HG03103 (cell line): ENCODE measurements around the gene TMEM121B.
A peak's percentile ranks its signal among the peaks of the same experiment; 100 is the strongest.

Source experiments
- ATAC-seq: cut with Tn5 transposase; IDR thresholded peaks from one replicate; pipeline ENCODE4 v1.9.1; 2021; ENCODE audit warnings: low read depth; ENCODE audit not compliant: unreplicated experiment

TMEM121B gene

DNA sequence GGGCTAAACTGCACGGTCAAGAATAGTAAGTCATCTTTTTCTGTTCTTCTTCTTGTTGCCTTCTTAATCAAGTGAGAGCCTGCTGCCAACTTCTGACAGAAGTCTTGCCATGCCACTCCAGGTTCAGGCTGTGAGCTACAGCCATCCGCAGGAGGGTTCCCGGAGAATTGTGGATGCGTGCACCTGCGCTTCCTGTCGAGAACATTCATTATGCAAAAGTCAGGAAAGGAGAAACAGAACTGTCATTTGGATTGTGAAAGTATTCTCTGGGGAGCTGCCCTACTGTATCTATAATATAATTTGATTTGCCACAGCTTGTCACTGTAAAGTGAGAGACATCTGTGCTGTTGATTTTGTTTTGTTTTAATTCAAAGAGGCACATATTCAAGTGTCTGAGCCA is 24.1 kb downstream of the TMEM121B start:
- ATAC-seq = no peak

DNA sequence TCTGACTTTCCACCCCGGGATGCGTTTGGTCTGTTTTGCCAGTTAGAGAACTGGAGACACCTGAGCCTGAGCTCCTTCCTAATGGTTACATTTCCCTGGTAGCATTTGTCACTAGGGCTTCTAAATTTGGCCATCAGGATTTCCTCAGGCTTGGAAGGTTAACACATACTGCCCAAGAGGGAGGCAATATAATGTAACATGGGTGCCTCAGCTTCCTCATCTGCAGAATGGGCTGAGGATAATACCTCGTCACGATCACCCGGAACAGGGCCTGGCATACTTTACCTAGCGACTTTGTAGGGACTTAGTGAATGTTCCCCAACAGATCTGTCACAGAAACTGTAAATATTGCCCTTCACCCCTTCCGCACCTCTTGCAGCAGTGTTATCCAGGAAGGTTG is 25.1 kb downstream of the TMEM121B start:
- ATAC-seq = no peak

DNA sequence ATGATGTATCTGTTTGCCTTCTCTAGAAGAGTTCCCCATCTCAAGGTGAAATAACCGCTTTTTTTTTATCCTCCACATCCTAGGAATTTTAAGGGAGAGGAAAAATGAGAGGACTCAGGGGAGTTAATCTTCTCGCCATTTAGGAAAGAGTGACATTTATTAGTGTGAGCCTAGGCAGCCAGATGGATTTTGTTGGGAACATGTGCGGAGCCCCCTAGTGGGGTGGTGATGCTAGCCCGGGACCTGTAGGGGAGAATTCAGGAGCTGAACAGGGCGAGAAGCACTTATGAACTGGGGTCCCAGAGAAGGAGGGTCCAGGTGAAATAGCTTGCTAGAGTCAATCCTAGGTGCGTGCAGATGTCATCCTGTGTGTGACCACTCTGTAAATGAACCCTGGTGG is 25.6 kb downstream of the TMEM121B start:
- no peak for ATAC-seq

DNA sequence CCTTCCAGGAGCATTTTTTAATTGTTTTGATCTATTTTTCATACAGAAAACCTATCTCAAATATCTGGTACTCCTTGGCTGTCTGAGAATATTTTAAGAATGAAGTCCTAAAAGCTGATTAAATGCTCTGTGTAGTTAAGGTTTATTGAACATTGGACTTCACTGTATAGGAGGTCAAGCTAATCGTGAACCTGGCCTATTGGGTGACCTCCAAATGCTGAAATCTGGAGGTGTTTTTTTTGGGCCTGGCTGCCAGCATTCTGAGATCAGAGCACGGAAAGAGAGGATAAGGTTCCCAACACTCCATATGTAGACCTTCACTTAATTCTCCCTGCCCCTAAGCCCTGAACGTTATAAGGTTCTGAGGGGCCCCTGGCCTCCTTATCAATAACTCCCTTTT is 28.1 kb downstream of the TMEM121B start:
- ATAC-seq = no peak

DNA sequence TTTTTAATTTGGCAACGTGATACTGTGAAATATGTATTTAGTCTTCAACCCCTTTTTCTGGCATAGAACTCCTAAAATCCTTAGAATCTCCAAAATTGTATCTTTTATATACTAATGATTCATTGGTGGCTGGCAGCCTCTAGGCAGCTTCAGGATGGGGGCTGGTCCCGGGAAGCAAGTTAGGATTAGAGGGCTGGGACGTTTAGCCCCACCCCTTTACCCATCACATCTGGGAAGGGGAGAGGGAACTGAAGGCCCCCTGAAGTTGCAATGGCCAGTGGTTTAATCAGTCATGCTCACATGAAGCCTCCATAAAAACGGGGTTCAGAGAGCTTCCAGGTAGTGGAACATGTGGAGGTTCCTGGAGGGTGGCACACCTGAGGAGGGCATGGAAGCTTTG is 29.3 kb downstream of the TMEM121B start:
- ATAC-seq = no peak

DNA sequence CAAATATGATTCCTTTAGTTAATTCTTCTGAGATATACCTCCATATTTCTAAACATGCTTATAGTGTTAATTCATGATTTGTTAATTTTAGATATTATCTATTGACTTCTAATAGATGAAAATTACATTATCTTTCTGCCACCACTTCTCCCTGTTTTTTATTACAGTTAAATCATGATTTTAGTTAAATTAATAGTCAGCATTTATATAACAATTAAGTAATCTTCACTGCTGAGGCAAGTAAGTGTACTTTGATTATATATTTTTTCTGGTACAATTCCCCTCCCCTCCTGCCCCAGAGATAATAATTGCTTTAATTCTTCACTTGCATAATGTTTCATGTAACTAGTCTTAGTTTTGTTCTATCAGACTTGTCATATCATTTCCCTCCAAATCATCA is 30.6 kb downstream of the TMEM121B start:
- ATAC-seq = no peak

DNA sequence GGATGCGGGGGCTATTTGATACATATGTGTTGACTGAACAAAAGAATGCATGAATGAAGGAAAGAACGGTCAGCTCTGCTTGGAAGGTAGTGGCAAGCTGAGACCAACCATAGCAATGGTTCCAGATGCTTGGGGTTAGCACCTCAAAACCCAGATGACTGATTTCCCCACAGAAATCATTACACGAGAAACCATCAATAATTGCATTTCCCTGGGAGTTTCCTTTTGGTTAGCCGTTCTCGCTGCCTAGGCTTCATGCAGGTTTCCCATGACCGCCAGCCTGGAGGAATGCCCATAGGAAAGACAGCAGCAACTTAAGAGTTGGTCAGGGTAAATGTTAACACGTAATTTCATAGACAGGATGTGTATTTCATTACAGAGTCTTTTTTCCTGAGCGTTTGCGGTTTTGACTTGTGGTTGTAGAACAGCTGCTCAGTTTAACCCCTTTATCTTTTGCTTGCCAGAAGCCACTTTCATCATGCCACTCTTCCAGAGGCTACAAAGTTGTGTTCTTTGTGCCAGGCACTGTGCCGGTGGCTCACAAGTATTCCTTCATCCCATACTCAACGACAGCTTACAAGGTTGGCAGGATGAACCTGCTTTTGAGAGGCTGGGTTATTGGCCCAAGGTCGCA is 33.5 kb downstream of the TMEM121B start:
- no peak for ATAC-seq

DNA sequence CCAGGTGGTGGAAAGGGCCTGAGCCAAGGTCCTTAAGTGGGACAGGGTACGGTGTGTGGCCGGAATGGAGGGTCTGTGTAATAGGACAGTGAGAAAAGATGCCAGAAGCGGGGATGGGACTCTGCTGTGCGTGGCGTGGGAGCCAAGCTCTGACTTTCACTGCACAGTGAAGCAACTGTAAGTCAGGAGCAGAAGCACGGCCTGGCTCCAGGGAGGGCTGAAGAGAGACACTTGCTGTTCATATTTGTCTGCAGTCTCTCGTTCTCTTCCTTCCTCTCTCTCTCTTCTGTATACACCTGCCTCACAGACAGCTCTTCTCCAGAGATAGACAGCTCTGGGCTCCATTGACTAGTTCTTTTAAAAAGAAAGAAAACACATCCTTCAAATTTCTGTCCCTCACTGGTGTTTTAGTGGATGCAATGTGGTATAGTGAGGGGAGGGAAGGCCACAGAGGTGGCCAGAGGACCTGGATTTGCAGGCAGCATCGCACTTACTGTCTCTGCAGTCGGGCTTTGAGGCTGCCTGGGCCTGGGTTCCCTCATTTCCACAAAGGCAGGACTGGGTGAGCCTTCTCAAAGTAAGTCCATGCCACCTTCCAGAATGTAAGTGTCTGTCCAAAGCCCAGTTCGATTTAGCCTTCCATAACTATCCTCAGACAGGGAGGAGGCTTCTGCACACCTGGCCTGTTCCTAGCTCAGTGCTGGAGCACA is 34.2 kb downstream of the TMEM121B start:
- ATAC-seq = no peak

DNA sequence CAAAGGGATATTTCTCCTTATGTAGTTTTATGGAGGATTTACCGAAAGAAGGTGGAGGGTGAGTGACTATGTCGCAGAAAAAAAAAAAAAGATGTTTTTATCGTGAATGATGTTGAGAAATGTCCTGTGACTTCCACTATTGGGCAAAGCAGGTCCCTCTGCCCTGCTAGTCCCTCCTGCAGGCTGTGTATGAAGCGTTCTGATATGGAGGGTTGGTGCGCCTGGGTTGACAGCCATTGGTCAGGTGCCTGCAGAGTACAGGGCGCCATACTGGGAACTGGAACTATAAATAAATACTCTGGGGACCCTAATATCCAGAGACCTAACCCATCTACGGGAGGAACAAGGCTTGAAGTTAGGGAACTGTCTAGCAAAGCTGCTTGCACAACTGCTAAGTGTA is 34.9 kb downstream of the TMEM121B start:
- ATAC-seq = no peak

DNA sequence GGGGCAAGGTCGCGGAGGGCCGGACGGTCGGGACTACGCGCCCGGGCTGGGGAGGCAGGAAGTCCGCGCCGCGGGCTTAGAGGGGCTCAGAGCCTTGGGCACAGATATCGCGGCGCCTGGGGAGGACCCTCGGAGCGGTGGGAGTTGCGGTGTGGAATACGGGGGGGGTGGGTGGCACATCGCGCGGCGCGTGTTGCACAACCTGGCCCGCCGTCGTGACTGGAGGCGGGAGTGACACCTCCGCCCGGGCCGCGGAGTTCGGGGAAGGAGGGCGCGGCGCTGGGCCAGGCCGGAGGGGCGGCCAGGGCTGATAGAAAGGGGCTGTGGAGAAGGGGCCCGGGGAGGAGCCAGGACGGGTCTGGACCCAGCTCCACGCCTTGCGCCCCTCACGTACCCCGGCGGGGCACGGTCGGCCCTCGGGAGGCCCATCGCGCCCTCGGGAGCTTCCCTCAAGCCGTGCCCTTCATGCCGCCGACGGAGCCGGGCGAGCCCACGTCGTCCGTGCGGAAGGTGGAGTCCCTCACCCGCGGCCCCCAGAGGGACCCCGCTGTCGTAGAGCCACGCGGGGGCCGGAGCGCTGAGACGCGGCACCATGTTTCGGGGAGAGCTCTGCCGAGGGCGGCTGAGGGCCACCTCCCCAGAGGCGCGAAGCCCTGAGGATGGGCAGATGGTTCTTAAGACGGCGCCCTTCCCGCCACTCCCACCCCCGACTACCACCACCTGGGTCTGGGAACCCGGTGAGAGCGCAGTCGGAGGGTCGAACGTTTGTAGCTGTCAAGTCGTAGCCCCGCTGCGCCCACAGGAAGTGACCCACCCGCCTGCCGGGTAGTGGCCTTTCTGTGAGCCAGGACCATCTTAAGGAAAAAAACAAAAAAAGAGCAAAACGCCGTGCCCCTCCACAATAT is 35.6 kb downstream of the TMEM121B start:
- no peak for ATAC-seq

DNA sequence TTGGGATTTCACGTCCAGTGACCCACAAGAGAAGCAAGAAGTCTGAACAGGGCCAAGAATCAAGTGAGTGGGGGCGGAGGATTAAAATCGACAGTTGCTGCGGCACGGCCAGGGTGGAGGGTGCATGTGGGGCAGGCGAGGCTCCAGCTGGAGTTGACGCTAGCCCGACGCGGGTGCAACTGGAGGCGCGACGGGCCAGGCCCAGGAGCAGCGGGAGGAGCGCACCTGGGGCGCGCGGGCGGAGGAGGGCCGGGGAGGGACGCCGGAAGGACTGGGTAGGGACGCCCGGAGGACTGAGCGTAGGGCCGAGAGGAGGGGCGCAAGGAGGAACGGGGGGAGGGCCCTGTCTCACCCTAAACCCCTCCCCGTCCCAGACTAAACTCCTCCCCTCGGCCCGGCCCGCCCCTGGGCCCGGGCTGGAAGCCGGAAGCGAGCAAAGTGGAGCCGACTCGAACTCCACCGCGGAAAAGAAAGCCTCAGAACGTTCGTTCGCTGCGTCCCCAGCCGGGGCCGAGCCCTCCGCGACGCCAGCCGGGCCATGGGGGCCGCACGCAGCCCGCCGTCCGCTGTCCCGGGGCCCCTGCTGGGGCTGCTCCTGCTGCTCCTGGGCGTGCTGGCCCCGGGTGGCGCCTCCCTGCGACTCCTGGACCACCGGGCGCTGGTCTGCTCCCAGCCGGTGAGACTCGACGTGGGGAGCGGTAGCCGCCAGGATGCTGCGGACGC is 36.4 kb downstream of the TMEM121B start, which contains the start of gene IL17RA:
Gene IL17RA, plus strand, starts transcription at position 447 of the 723 bp plus-strand sequence. Its CDS starts 92 bp downstream, at position 539.
- peak; percentile 71 for ATAC-seq

DNA sequence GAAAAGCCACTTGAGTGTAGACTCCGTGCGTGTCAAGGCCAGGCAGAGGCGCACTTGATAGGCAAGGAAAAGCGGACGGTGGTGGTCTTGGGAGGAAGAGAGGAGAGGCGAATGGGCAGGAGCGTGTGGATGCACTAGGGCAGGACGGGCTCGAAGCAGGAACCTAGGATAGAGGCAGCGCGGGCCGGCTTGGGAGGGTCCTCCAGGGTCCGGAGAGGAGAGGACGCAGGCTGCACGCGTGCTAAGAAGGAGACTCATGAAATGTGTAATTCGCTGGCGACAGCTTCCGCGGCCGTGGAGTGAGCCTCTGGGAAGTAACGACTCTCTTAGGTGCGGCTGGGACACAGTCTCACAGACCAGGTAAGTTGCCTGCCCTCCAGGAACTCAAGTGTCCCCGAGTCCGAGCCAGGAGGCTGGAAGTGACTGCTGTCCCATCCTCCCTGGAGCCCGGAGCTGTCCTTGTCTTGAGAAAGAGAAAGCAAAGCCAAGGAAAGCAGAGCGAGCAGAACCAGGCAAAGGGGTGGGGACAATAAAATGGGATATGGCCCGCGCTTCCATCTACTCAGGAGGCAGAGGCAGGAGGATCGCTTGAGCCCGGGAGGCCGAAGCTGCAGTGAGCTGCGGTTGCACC is 37.2 kb downstream of the TMEM121B start:
- no peak for ATAC-seq

DNA sequence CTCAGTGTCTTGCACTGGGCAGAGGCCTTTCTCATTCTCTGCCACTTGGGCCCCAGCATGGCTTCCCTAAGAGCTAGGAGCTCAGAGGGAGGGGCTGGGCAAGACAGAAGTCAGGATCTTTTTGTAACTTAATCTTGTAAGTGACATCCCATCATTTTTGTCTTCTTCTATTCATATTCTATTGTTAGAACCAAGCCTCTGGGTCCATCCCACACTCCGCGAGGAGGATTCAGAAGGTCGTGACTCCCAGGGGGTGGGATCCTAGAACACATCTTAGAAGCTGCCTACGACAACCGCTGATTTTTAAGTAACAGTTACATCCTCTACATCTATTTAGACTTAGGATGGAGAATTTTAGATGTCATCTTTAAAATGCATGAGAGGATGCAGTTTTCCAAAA is 37.9 kb downstream of the TMEM121B start:
- no peak for ATAC-seq

DNA sequence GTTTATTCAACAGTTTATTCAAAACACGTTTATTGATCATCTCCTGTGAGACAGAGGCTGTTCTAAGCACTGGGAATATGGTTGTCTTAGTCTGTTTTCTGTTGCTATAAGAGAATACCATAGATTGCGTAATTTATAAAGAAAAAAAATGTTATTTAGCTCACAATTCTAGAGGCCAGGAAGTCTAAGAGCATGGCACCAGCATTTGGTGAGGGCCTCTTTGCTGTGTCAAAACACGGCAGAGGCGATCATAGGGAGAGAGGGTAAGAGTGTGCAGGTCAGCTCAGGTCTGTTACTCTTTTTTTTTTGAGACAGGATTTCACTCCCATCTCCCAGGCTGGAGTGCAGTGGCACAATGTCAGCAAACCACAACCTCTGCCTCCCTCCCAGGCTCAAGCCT is 41.6 kb downstream of the TMEM121B start:
- no peak for ATAC-seq

DNA sequence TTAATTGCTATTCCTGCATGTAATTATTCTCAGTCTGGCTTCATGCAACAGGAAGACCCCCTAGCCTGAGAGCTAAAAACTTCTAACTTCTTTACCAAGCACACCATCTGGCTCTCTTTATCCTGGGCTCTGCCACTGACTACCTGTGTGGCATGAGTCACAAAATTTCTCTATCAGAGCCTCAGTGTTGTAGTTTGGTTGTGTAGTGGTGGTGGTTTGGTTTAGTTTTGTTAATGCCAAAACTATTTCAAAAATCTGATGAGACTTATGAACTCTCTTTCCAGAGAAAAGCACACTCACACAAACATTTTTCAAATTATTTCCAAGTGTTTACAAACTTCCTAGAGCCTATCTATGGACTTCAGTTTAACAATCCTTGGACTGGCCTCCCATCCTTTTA is 43.9 kb downstream of the TMEM121B start:
- ATAC-seq = no peak

DNA sequence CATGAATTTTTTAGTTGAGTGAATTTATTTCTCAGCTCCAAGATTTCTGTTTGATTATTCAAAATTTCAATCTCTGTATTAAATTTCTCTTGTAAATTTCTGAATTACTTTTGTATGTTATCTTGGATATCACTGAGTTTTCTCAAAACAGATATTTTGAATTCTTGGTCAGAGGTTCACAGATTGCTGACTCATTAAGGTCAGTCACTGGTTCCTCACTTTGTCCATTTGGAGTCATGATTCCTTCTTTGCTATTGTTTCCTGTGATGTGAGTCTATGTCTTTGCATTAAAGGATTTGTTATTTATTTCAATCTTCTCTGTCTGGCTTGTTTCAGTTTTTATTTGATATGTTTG is 46.5 kb downstream of the TMEM121B start:
- ATAC-seq = no peak

DNA sequence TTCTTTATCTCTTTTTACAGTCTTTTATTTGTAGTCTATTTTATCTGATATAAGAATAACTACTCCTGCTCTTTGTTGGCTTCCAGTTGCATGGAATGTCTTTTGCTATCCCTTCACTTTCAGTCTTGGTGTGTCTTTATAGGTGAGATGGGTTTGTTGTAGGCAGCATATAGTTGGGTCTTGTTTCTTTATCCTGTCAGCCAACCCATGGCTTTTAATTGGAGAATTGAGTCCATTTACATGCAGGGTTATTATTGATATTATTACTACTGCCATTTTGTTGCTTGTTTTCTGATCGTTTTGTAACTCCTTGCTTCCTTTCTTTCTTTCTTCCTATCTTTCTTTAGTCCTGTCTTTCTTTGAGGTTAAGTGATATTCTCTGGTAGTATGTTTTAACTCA is 48.3 kb downstream of the TMEM121B start:
- no peak for ATAC-seq
